ENCODE measurements around the gene GPC1.

GRCh38 chr2:240510513-240511210 lies 75.2 kb downstream of the GPC1 start:
- no peak for TF ChIP-seq TCF7L2 (IDR thresholded peaks at IDR 0.05; ENCODE audit: borderline replicate concordance, low read depth, low read length)
- TF ChIP-seq, protein P1, sequence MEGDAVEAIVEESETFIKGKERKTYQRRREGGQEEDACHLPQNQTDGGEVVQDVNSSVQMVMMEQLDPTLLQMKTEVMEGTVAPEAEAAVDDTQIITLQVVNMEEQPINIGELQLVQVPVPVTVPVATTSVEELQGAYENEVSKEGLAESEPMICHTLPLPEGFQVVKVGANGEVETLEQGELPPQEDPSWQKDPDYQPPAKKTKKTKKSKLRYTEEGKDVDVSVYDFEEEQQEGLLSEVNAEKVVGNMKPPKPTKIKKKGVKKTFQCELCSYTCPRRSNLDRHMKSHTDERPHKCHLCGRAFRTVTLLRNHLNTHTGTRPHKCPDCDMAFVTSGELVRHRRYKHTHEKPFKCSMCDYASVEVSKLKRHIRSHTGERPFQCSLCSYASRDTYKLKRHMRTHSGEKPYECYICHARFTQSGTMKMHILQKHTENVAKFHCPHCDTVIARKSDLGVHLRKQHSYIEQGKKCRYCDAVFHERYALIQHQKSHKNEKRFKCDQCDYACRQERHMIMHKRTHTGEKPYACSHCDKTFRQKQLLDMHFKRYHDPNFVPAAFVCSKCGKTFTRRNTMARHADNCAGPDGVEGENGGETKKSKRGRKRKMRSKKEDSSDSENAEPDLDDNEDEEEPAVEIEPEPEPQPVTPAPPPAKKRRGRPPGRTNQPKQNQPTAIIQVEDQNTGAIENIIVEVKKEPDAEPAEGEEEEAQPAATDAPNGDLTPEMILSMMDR (tag by site-specific recombination; IDR thresholded peaks at IDR 0.05), result no peak

Data from HEK293 (cell line).